ENCODE results near the gene KHDC4.

DNA sequence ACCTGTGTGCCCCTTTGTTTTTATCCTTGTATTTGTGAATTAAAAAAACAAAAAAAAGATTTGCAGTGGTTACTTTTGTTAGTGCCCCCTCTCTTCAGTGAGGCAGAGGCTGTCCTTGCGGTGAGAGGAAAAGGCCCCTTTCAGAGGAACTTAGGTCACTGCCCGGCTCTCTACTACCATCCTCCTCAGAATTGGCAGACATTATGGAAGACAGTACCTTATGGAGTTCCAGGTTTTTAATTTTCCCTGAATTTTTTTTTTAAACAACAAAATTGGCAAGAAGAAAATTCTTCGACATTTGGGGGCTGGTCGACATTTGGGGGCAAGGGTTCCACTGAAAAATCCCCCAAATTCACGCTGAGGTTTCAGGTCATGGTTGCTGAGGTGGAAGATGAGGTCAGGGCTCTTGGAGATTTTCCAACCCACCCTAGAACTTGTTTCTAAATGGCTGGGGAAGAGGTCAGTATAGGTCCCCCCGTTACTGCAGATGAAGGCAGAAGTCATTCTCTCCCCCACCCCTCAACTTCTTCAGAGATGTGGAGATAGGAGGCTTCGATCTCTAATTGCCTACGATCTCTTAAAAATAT lies 12.5 kb upstream of the KHDC4 start:
- no peak for TF ChIP-seq FOXK2 (IDR thresholded peaks at IDR 0.05)
- TF ChIP-seq TCF7 (IDR thresholded peaks at IDR 0.05; ENCODE audit: borderline replicate concordance) = no peak
- TF ChIP-seq TAF1 (IDR thresholded peaks at IDR 0.05; ENCODE audit: borderline replicate concordance, low read depth, low read length) = no peak
- TF ChIP-seq CTCF (IDR thresholded peaks at IDR 0.05 in 2 of 3, conservative IDR thresholded peaks at IDR 0.05 in 1 of 3; ENCODE audit: control insufficient read depth in 2 of 3, extremely low read depth in 1 of 3, insufficient read depth in 1 of 3, low read depth in 3 of 3, low read length in 3 of 3) = no peak
- 0 out of 2 replicates have a peak, but pooled peaks have one; percentile 16 for TF ChIP-seq BCL11A (IDR thresholded peaks at IDR 0.05; ENCODE audit: low read depth, low read length)
- no peak for TF ChIP-seq HDAC6 (IDR thresholded peaks at IDR 0.05; ENCODE audit: unreplicated experiment)
- peak; percentile 12; the same call in 1 of the 2 replicates for TF ChIP-seq CREB1 (IDR thresholded peaks at IDR 0.05; ENCODE audit: low read depth)
- no peak for TF ChIP-seq SMC3 (IDR thresholded peaks at IDR 0.05; ENCODE audit: borderline replicate concordance, low read length)
- no peak for TF ChIP-seq ZZZ3 (IDR thresholded peaks at IDR 0.05; ENCODE audit: control insufficient read depth, insufficient read length, low read depth)
- TF ChIP-seq, protein P1, sequence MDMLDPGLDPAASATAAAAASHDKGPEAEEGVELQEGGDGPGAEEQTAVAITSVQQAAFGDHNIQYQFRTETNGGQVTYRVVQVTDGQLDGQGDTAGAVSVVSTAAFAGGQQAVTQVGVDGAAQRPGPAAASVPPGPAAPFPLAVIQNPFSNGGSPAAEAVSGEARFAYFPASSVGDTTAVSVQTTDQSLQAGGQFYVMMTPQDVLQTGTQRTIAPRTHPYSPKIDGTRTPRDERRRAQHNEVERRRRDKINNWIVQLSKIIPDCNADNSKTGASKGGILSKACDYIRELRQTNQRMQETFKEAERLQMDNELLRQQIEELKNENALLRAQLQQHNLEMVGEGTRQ (IDR thresholded peaks at IDR 0.05; ENCODE audit: borderline replicate concordance, low read depth, low read length) = no peak
